HepG2 (cell line): ENCODE measurements around the gene WDR81. TPM values are rescaled to one million over a fixed set of nuclear protein-coding genes. Genes with fewer than 3 reads are reported as not detected.

Source experiments
- ATF7-NPFF ChIP-seq: sonication (generic); formaldehyde crosslinking; IDR thresholded peaks from 2 replicates; pipeline ENCODE4 v1.8.1; 2023; ENCODE audit warnings: mild to moderate bottlenecking, low read depth, missing genetic modification reagents, moderate library complexity
- DR1 ChIP-seq: sonication (generic); formaldehyde crosslinking; IDR thresholded peaks from 2 replicates; pipeline ENCODE4 v1.8.0; 2021; ENCODE audit warnings: mild to moderate bottlenecking, missing genetic modification reagents, inconsistent platforms
- EP300 ChIP-seq, 3 experiments: sonication (generic) in 1 of 3; formaldehyde crosslinking in 1 of 3; IDR thresholded peaks; 2 replicates each; pipeline versions ENCODE4 v1.5.1 to v1.6.1; 2011 to 2020; ENCODE audit warnings: low read depth in 2 of 3, low read length in 2 of 3, borderline replicate concordance in 1 of 3, improper control_type of control experiment in 1 of 3, mild to moderate bottlenecking in 1 of 3, missing genetic modification reagents in 1 of 3, moderate library complexity in 1 of 3
- FOXJ3 ChIP-seq: sonication (generic); formaldehyde crosslinking; IDR thresholded peaks from 2 replicates; pipeline ENCODE4 v1.4.0; 2020; ENCODE audit warnings: missing genetic modification reagents, mild to moderate bottlenecking, borderline replicate concordance
- FOXP1 ChIP-seq, 2 experiments: fragments of 450-650 bp in 1 of 2; IDR thresholded peaks; 2 replicates each; pipeline ENCODE4 v1.6.1; 2017 to 2018; ENCODE audit warnings: antibody characterized with exemption in 1 of 2
- HES4 ChIP-seq: sonication (generic); formaldehyde crosslinking; IDR thresholded peaks from 2 replicates; pipeline ENCODE4 v1.9.0; 2021; ENCODE audit warnings: mild to moderate bottlenecking, missing genetic modification reagents, borderline replicate concordance
- HNF4G ChIP-seq, 2 experiments: sonication (generic) in 1 of 2; formaldehyde crosslinking in 1 of 2; IDR thresholded peaks; 2 replicates each; pipeline versions ENCODE4 v1.4.0 to v1.6.1; 2011 to 2020; ENCODE audit warnings: borderline replicate concordance in 2 of 2, low read depth in 2 of 2, mild to moderate bottlenecking in 2 of 2, low read length in 1 of 2, missing genetic modification reagents in 1 of 2, moderate library complexity in 1 of 2
- KAT8 ChIP-seq: IDR thresholded peaks from 2 replicates; pipeline ENCODE4 v1.6.1; 2016; ENCODE audit warnings: missing genetic modification reagents, missing compliant biosample characterization
- MED1 ChIP-seq: sonication (generic); formaldehyde crosslinking; IDR thresholded peaks from 2 replicates; pipeline ENCODE4 v1.4.0; 2020; ENCODE audit warnings: missing genetic modification reagents
- NCOR1 ChIP-seq: fragments of 200-600 bp; sonication (generic); IDR thresholded peaks from 2 replicates; pipeline ENCODE4 v1.7.0; 2017; ENCODE audit warnings: antibody characterized with exemption, low read length, borderline replicate concordance
- RARA ChIP-seq: IDR thresholded peaks from 2 replicates; pipeline ENCODE4 v1.6.1; 2016; ENCODE audit warnings: missing genetic modification reagents, missing compliant biosample characterization
- RORA ChIP-seq: sonication (generic); formaldehyde crosslinking; IDR thresholded peaks from 2 replicates; pipeline ENCODE4 v1.5.0; 2020; ENCODE audit warnings: mild to moderate bottlenecking, missing genetic modification reagents, moderate library complexity
- USF2 ChIP-seq, 2 experiments: sonication (generic) in 1 of 2; formaldehyde crosslinking in 1 of 2; IDR thresholded peaks; 2 replicates each; pipeline versions ENCODE4 v1.5.1 to v1.6.1; 2011 to 2020; ENCODE audit warnings: borderline replicate concordance in 1 of 2, low read depth in 1 of 2, low read length in 1 of 2, mild to moderate bottlenecking in 1 of 2, missing genetic modification reagents in 1 of 2, moderate library complexity in 1 of 2
- ZBTB43 ChIP-seq: sonication (generic); formaldehyde crosslinking; conservative IDR thresholded peaks from 2 replicates; pipeline ENCODE4 v1.4.0; 2020; ENCODE audit warnings: missing genetic modification reagents
- ZFP37 ChIP-seq: sonication (generic); formaldehyde crosslinking; IDR thresholded peaks from 2 replicates; pipeline ENCODE4 v1.4.0; 2020; ENCODE audit warnings: missing genetic modification reagents, borderline replicate concordance
- ZFP62 ChIP-seq: sonication (generic); formaldehyde crosslinking; IDR thresholded peaks from 2 replicates; pipeline ENCODE4 v1.4.0; 2020; ENCODE audit warnings: missing genetic modification reagents
- ZNF234 ChIP-seq: sonication (generic); formaldehyde crosslinking; conservative IDR thresholded peaks from 2 replicates; pipeline ENCODE4 v1.5.1; 2020; ENCODE audit warnings: mild to moderate bottlenecking, missing genetic modification reagents
- ZNF775 ChIP-seq: sonication (generic); formaldehyde crosslinking; IDR thresholded peaks from 2 replicates; pipeline ENCODE4 v1.4.0; 2020; ENCODE audit warnings: missing genetic modification reagents, mild to moderate bottlenecking, moderate library complexity, borderline replicate concordance
- polyA plus RNA-seq, 8 experiments: library from polyadenylated mRNA; depleted of rRNA in 3 of 8; stranded (reverse) in 7 of 8; unstranded in 1 of 8; fragments of >200 nt; fragmentation: Illumina TruSeq in 4 of 8; extraction: Trizol in 4 of 8; gene quantifications; 2 replicates each; pipeline versions ENCODE4 v1.2.1 to v1.2.3, GENCODE V29; 2011 to 2016; ENCODE audit warnings: low read depth in 4 of 8, missing spikeins in 1 of 8, mixed read lengths in 1 of 8; ENCODE audit not compliant: insufficient read depth in 1 of 8
- total RNA-seq, 5 experiments: library from RNA; depleted of rRNA; stranded (reverse); fragments of >200 nt; fragmentation: Illumina TruSeq; extraction: Trizol; gene quantifications; 2 replicates each; pipeline ENCODE4 v1.2.3, GENCODE V29; 2016; ENCODE audit warnings: low read depth in 1 of 5
- TF ChIP-seq, protein P1 (sequence below): sonication (generic); formaldehyde crosslinking; IDR thresholded peaks from 2 replicates; pipeline ENCODE4 v1.5.0; 2020; ENCODE audit warnings: mild to moderate bottlenecking, missing genetic modification reagents
- TF ChIP-seq, protein P2 (sequence below): sonication (generic); formaldehyde crosslinking; IDR thresholded peaks from 2 replicates; pipeline ENCODE4 v1.5.1; 2020; ENCODE audit warnings: mild to moderate bottlenecking, missing genetic modification reagents, moderate library complexity

The WDR81 gene
- total and polyA plus RNA-seq, 2 of the 13 experiments (the other 11 are each of a cell fraction or from before 2014, with no cell fraction given) = 9.1 to 16.7 TPM

DNA sequence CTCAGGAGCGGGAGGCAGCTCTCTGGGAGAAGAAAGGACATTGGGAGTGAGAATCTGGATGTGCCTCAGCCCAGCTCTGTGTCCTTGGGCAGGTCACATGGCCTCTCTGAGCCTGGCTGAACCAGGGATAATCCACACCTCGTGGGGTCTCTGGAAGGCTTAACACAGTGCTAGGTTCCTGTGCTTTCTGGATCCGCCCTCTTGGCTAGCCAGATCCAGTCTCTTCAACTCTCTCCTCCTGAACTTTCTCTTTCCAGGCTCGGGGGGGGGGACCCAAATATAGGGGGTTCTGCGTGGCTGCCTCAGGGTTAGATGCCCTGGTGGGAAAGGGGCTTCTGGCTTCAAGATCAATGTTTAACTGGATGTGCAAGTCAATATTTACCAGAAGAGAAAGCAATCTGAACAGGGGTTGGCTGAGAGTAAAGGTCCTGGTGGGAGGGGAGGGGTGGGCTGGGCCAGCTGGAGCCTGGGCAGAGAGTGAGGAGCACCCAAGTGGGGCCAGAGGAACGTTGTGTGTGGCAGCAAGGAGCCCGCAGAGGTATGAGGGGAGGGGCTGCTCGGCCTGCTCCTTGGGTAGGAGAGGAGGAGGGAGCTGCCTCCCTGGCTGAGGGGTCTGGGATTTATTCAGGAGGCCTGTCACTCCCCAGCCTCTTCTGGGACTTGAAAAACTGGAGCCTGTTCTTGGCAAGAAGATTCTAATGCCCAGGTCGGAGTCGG lies 18.0 kb downstream of the WDR81 start, which contains the start of gene SERPINF2 (continued):
- TF ChIP-seq, protein P1, sequence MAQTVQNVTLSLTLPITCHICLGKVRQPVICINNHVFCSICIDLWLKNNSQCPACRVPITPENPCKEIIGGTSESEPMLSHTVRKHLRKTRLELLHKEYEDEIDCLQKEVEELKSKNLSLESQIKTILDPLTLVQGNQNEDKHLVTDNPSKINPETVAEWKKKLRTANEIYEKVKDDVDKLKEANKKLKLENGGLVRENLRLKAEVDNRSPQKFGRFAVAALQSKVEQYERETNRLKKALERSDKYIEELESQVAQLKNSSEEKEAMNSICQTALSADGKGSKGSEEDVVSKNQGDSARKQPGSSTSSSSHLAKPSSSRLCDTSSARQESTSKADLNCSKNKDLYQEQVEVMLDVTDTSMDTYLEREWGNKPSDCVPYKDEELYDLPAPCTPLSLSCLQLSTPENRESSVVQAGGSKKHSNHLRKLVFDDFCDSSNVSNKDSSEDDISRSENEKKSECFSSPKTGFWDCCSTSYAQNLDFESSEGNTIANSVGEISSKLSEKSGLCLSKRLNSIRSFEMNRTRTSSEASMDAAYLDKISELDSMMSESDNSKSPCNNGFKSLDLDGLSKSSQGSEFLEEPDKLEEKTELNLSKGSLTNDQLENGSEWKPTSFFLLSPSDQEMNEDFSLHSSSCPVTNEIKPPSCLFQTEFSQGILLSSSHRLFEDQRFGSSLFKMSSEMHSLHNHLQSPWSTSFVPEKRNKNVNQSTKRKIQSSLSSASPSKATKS (CRISPR knock-in tag) = no peak
- TF ChIP-seq NCOR1 (peak; percentile 69; the same call in 1 of the 2 replicates), DR1 (CRISPR knock-in tag) (no peak; the same call in 1 of the 2 replicates), ZFP37 (peak; percentile 65; the same call in 1 of the 2 replicates), HNF4G (IDR thresholded peaks at IDR 0.05; ENCODE audit: borderline replicate concordance, low read depth, low read length) (peak; percentile 72; the same call in 1 of the 2 replicates), HNF4G (CRISPR knock-in tag; IDR thresholded peaks at IDR 0.05; ENCODE audit: borderline replicate concordance, low read depth) (peak; percentile 38; the same call in 1 of the 2 replicates), RORA (CRISPR knock-in tag) (no peak), EP300 (IDR thresholded peaks at IDR 0.05; ENCODE audit: low read depth in 2 of 2, low read length in 2 of 2) (peak in 1 of 2 experiments; percentile 90; a peak in 2 of 4 replicates), EP300 (CRISPR knock-in tag; IDR thresholded peaks at IDR 0.05; ENCODE audit: borderline replicate concordance) (no peak; the same call in 1 of the 2 replicates), HES4 (peak; percentile 76), ZFP62 (CRISPR knock-in tag) (no peak), ZBTB43 (CRISPR knock-in tag) (peak; percentile 34; the same call in 1 of the 2 replicates), ZNF775 (peak; percentile 89), ATF7-NPFF (CRISPR knock-in tag) (peak; percentile 65; the same call in 1 of the 2 replicates), FOXP1 (IDR thresholded peaks at IDR 0.05) (no peak), FOXP1 (CRISPR knock-in tag; IDR thresholded peaks at IDR 0.05) (peak; percentile 65), MED1 (peak; percentile 92), FOXJ3 (CRISPR knock-in tag) (0 out of 2 replicates have a peak, but pooled peaks have one; percentile 55), USF2 (IDR thresholded peaks at IDR 0.05; ENCODE audit: low read depth, low read length) (peak; percentile 50; the same call in 1 of the 2 replicates), USF2 (CRISPR knock-in tag; IDR thresholded peaks at IDR 0.05; ENCODE audit: borderline replicate concordance) (peak; percentile 70), KAT8 (CRISPR knock-in tag) (no peak), ZNF234 (CRISPR knock-in tag) (no peak), RARA (CRISPR knock-in tag) (peak; percentile 90)
- TF ChIP-seq, protein P2, sequence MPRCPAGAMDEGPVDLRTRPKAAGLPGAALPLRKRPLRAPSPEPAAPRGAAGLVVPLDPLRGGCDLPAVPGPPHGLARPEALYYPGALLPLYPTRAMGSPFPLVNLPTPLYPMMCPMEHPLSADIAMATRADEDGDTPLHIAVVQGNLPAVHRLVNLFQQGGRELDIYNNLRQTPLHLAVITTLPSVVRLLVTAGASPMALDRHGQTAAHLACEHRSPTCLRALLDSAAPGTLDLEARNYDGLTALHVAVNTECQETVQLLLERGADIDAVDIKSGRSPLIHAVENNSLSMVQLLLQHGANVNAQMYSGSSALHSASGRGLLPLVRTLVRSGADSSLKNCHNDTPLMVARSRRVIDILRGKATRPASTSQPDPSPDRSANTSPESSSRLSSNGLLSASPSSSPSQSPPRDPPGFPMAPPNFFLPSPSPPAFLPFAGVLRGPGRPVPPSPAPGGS (CRISPR knock-in tag) = no peak
